HG03280 (cell line): ENCODE data around the gene MISP.
"Not testable (repeated sequence)": the region's sequence is repeated elsewhere in the genome, so short reads cannot be mapped to it uniquely, and the experiment has no call there.

ENCODE experiments used
- ATAC-seq: cut with Tn5 transposase; IDR thresholded peaks from one replicate; pipeline ENCODE4 v1.9.1; 2021; ENCODE audit warnings: mild to moderate bottlenecking, moderate library complexity; ENCODE audit not compliant: unreplicated experiment

Gene MISP

DNA sequence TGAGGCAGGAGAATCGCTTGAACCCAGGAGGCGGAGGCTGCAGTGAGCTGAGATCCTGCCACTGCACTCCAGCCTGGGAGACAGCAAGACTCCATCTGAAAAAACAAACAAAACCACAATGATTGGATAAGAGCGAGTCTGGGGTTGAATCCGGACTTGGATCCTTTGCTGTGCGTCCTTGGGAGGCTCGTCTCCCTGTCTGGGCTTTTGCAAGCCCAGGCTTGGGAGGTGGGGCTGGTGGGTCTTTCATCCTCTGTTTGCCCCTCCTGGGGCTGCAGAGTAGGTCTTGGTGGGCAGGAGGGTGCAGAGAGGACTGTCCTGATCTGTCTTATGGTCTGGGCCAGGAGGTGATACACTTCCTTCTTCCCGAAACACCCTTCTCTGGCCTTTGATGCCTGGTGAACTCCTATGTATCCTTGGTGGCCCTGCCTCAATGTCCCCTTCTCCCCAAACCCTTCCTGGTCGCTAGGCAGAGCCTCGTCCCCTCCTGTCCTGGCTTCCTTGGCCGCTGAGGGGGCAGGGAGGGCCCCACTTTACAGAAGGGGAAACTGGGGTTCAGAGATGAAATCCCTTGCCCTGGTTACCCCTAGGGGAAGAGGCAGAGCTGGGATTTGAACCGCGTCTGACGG lies 25.3 kb upstream of the MISP start:
- no peak for ATAC-seq

DNA sequence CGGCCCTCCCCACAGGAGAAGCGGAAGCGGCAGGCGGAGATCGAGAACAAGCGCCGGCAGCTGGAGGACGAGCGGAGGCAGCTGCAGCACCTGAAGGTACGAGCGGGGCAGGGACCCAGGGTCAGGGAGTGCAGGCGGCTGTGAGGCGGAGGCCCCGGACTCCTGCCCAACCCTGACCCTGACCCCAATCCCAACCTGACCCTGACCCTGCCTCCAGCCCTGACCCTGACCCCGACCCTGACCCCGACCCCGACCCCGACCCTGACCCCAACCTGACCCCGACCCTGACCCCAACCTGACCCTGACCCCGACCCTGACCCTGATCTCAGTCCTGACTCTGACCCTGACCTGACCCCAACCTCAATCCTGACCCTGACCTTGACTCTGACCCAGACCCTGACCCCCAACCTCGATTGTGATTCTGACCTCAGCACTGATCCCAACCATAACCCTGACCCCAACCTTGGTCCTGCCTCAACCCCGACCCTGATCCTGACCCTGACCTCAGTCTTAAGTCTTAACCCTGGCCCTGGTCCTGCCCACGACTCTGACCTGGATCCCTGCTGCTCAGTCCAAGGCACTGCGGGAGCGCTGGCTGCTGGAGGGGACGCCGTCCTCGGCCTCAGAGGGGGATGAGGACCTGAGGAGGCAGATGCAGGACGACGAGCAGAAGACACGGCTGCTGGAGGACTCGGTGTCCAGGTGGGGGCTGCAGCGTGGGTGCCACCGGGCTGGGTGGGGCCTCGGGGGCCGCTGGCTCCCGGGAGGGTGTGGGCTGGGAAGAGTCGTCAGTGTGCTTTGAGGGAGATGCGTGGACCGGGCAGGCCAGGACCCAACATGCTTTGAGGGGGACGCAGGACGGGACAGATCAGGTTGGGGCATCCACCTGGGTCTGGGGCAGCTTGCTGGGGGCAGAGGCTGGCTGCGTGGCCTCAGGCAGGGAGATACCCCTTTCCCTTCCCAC lies 23.6 kb upstream of the MISP start:
- no peak for ATAC-seq

DNA sequence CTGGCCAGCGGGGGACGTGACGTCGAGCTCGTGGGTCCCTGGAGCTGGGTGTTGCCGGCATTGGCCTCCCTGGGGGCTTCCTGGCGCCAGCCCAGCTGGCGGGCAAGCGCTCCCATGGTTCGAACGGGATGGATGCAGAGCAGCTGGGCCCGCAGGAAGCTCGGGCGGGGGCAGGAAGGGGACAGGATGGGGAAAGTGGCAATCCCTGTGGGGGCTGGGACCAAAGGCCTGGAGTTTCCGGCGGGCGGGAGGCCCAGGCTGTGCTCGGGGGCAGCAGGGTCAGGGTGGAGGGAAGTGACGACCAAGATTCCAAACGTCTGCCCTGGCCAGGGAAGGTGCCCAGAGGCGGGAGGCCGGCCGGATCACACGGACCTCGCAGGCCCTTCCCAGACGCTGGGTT lies 22.9 kb upstream of the MISP start:
- no peak for ATAC-seq

DNA sequence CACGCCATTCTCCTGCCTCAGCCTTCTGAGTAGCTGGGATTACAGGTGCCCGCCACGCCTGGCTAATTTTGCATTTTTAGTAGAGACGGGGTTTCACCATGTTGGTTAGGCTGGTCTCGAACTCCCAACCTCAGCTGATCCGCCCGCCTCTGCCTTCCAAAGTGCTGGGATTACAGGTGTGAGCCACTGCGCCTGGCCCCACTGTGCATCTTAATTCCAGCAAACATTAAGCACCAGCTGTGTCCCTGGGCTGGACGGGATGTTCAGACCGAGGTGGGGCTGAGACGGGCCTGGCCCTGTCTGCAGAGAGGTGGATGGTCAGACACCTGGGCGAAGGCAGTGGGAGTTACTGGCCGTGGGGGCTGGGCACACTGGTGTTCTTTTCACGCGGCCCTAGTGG lies 21.3 kb upstream of the MISP start:
- not testable (repeated sequence) for ATAC-seq

DNA sequence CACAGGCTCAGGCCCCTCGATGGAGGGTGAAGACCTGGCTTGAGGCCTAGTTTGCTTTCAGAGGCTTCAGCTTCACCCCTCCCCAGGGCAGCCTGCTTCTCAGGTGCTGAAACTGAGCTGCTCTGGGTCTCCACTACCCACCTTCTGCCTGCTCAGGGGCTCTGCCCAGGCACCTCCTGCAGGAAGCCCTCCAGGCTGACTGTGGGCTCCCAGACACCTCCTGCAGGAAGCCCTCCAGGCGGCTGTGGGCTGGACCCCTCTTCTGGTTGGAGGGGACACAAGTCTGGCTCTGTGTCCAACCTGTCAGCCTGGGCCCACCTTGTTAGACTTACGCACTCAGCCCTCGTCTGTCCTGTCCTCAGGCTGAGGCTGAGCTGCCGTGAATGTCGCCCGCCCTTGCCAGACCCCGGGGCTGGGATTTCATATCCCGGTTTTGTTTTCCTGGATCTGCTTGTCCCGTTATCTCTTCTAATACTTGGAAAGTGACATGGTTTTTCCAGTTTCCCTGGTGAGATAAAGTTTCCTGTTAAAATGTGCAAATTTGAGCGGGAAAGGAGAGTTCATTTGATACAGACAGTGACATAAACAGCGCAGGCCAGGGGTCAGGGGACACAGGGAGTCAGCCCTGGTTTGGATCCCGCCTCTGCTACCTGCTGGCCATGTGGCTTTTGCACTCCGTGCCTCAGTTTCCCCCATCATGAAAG lies 20.8 kb upstream of the MISP start:
- no peak for ATAC-seq

DNA sequence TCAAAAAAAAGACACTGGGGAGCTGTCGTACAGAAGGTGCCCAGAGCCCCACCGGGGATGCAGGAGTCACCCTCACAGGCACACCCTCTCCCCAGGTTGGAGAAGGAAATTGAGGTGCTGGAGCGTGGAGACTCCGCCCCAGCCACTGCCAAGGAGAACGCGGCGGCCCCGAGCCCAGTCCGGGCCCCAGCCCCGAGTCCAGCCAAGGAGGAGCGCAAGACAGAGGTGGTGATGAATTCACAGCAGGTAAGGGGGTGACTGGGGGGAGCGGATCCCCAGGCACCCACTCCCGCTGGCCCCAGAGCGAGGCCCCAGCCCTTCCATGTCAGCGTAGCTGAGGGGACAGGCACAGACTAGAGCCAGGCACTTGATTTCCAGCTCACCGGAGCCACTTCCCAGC lies 19.9 kb upstream of the MISP start:
- ATAC-seq = no peak

DNA sequence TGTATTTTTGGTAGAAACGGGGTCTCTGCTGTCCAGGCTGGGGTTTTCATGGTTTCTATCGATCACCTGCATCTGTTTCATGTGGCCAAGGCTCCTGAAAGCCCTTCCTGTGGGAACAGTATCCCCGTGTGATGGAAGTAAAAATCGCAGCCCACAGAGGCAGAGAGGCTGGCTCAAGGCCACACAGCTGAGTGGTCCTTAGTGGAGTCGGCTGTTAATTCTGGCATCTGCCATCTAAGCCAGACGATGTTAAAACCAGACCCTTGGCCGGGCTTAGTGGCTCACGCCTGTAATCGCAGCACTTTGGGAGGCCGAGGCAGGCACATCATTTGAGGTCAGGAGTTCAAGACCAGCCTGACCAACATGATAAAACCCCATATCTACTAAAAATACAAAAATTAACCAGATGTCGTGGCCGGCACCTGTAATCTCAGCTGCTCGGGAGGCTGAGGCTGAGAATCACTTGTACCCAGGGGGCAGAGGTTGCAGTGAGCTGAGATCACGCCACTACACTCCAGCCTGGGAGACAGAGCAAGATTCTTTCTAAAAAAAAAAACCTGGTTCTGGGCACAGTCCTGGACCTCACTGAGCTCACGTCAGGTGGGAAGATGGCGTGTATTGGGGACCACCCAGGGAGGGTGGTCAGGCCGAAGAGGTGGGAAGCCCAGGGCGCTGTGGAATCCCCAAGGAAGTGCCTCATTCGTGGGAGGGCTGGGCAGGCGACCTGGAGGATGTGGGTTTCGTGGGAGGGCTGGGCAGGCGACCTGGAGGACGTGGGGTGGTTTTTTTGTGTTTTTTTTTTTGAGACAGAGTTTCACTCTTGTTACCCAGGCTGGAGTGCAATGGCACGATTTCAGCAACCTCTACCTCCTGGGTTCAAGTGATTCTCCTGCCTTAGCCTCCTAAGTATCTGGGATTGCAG lies 18.5 kb upstream of the MISP start:
- ATAC-seq = no peak

DNA sequence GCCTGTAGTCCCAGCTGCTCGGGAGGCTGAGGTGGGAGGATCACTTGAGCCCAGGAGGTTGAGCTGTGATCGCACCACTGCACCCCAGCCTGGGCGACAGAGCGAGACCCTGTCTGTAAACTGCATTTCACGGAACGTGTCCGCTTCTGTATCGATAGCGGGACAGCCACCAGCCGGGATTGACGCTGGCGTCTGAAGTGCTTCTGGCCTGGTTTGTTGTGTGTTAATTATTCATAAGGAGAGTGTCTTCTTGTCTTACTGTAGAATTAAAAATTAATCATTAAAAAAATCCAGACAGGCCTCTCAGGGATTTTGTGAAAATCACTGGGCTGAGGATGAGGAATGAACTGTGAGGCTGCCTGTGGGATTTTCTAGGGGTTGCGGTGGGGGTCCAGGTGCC lies 16.2 kb upstream of the MISP start:
- ATAC-seq = no peak

DNA sequence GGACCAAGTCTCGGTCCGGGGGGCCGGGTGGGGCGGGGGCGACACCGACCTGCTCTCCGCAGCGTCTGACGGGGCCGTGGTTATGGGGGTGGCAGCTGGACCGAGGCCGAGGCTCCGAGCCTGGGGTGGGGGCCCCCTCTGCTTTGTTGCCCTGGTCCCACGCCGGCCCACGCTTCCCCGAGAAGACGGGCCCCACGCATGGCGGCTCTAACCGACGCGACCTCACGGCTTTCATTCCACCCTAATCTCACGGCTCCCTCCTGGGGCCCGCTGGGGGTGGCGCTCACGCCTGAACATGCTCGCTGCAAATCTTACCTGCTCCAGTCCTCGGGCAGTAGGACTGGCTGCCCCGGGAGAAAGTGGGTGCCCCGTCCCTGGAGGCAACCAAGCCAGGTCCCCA lies 14.8 kb upstream of the MISP start:
- no peak for ATAC-seq

DNA sequence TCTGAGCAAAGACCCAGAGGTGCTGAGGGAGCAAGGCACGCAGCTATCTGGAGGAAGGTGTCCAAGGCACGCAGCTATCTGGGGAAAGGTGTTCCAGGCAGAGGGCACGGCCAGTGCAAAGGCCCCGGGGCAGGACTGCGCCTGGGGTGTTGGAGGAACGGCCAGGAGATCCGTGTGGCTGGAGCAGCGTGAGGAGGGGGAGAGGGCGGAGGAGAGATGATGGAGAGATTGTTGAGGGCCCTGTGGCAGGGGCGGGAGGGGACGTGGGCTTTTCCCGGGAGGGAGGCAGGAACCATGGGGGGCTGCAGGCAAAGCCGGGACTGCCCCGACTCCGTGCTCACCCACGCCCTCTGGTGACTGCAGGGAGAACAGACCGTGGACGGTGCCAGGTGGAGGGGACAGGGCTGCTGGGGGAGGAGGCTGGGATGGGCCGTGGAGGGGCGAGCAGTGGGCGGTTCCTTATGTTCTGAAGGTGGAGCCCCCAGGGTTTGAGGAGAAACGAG lies 13.3 kb upstream of the MISP start:
- ATAC-seq = no peak

DNA sequence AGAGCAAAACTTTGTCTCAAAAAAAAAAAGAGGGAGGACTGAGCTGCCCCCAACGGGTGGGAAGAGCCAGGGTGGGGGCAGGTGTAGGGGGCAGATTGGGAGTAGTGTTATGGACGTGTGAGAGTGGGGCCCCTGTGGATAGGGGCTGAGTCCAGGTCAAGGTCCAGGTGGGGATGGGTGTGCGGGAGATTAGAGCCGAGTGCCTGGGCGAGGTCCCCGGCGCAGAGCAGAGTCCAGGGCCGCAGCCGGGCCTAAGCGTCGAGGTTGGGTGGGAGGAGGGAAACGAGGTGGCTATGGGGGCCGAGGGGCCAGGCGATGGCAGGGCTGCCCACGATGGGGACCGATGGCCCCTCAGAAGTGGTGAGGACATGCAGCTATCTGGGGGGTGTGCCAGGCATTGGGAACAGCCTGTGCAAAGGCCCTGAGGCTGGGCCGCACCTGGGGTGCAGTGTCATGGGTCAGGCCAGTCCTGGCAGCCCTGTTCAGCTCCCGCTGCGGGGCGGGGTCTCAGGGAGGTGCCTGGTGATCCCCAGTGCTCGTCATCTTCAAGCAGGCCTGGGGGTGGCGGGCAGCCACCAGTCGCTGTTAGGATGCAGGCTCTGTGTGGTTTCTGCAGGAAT lies 12.3 kb upstream of the MISP start:
- no peak for ATAC-seq

DNA sequence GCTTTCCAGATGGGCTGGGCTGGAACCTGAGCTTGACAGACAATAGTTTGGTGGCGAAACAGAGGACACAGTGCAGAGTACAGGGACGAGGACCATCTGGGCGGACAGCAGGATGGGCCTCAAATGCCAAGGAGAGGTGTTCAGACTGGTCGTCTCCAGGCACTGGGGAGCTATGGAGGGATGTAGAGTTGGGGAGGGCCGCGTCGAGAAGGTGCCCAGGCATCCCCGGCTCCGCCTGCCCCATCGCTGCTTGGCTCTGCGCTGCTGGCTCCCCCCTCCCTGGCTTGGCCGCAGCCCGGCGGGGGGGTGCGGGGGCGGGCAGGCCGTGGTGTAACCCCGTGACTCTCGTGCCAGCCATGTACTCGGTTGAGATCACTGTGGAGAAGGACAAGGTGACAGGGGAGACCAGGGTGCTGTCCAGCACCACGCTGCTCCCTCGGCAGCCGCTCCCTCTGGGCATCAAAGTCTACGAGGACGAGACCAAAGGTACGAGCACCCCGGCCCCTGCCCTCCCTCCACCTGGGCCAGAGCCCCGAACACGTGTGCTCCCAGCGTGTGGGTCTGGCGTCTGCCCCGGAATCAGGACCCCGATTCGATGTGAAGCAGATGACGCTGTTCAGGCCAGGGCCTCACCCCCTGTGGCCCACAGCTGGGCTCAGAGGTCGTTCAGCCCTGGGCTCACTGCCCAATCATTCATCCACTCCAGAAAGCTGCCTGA lies 10.8 kb upstream of the MISP start:
- no peak for ATAC-seq

DNA sequence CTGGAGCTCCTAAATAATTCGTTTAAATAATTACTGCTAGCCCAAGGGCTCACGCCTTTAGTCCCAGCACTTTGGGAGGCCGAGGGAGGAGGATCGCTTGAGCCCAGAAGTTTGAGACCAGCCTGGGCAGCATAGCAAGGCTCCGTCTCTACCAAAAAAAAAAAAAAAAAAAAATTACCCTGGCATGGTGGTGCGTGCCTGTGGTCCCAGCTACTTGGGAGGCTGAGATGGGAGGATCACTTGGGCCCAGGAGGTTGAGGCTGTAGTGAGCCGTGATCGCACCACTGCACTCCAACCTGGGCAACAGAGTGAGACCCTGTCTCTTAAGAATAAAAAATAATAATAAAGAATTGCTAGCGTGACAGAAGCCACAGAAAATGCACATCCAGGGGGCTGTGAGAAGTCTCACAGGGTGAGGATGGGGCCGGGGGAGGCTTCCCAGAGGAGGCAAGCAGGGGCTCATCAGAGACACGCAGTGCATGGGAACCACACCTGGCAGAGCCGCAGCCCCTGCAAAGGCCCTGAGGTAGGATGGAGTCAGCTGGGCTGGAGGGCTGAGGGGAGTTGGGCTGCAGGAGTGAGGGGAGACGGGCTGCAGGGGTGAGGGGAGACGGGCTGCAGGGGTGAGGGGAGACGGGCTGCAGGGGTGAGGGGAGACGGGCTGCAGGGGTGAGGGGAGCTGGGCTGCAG lies 10.0 kb upstream of the MISP start:
- ATAC-seq = not testable (repeated sequence)

DNA sequence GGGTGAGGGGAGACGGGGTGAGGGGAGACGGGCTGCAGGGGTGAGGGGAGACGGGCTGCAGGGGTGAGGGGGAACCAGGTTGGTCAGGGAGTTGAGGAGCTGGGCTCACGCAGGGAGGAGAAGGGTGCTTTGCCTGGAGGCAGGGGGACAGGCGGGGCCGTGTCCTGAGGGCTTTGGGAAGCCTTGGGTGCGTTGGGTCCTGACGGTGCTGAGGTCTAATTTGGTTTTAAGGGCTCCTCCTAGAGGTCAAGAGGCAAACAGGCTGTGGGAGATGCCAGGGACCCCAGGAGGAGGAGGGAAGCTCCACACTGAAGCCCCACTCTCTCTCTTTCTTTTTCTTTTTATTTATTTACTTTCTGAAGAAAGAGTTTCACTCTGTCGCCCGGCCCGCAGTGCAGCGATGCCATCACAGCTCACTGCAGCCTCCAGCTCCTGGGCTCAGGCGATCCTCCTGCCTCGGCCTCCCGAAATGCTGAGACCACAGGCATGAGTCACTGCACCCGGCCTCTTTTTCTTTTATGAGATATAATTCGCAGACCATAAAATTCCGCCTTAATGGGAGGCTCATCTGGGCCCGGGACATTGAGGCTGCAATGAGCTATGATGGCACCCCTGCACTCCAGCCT lies 9.3 kb upstream of the MISP start:
- no peak for ATAC-seq

DNA sequence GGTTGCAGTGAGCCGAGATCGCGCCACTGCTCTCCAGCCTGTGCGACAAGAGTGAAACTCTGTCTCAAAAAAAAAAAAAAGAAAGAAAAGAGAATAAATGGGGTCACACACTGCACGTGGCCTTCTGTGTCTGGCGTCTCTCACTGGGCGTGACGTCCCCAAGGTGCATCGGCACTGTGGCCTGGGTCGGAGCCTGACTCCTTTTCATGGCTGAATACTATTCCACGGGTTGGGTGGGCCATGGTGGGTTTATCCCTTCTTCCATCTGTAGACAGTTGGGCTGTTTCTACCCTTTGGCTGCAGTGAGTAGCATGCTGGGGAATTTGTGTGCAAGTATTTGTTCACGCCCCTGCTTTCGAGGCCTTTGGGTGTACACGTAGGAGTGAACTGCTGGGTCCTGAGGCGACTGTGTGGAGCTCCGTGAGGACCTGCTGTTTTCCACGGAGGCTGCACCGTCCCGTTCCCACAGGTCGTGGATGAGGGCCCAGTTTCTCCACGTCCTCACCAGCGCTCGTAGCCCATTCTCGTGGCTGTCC lies 8.3 kb upstream of the MISP start:
- no peak for ATAC-seq

DNA sequence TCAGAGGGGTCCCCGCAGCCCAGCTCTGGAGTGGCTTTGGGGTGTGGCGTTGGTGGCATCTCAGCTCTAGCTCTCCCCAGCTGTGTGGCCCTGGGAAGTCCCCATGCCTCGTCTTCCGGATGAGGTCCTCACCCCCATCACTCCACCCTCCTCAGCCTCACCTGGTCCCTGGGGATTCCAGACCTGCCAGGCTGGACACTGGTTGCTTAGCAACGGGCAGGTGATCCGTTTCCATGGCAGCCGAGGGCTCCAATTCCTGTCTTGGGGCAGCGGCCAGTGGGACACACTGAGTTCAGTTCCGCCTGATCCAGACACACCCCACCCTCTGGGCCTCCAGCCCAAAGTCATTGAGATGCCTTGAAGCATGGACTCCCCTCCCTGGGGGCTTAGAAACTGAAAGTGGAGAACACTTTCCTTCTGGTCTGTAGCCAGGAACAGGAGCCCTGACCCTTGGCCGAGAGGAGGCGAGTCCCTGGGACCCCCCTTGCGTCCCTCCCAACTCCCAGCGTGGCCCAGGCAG lies 7.7 kb upstream of the MISP start:
- ATAC-seq = no peak

DNA sequence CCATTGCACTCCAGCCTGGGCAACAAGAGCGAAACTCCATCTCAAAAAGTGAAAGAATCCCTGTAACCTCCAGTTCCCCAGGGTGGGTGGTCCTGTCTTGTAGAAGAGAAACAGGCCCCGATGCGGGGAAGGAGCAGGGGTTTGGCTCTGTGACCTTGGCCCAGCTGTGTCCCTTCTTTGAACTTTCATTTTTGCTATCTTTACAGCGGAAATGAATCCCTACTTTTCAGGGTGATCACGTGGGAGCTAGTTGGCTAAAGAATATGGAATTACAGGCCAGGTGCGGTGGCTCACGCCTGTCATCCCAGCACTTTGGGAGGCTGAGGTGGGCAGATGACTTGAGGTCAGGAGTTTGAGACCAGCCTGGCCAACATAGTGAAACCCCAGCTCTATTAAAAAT lies 5.8 kb upstream of the MISP start:
- not testable (repeated sequence) for ATAC-seq
